B cell (primary cell): Measurements from ENCODE around the gene RABGAP1L.

ENCODE experiments used
- EZH2 ChIP-seq: IDR thresholded peaks from 2 replicates; pipeline ENCODE4 v1.6.1; 2012; ENCODE audit warnings: borderline replicate concordance, low read depth, mild to moderate bottlenecking, moderate library complexity, low read length; ENCODE audit not compliant: insufficient read depth, poor library complexity, severe bottlenecking
- TF ChIP-seq, protein P1 (sequence below): fragments of 200-600 bp; IDR thresholded peaks from one replicate; pipeline ENCODE4 v1.8.0; 2022; ENCODE audit warnings: antibody characterized with exemption, mild to moderate bottlenecking

DNA sequence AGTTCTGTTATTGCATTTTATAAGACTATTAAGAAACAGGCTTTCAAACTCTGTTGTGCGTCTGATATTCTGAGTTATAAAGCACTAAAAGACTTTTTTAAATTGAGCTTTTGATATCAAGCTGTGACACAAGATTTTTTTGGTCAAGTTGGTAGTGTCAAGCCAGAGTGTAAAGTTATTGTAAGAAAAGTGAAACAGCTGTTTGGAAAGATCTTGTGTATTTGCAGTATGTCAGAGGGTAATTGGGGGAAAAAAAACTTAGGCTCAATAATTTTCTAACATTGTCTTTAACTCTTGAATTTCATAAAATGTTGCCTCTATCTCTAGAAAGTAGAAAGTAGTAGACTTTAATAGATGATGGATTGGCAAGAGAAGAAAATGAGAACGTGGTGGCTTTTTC, 844.2 kb downstream of the RABGAP1L start:
- TF ChIP-seq, protein P1, sequence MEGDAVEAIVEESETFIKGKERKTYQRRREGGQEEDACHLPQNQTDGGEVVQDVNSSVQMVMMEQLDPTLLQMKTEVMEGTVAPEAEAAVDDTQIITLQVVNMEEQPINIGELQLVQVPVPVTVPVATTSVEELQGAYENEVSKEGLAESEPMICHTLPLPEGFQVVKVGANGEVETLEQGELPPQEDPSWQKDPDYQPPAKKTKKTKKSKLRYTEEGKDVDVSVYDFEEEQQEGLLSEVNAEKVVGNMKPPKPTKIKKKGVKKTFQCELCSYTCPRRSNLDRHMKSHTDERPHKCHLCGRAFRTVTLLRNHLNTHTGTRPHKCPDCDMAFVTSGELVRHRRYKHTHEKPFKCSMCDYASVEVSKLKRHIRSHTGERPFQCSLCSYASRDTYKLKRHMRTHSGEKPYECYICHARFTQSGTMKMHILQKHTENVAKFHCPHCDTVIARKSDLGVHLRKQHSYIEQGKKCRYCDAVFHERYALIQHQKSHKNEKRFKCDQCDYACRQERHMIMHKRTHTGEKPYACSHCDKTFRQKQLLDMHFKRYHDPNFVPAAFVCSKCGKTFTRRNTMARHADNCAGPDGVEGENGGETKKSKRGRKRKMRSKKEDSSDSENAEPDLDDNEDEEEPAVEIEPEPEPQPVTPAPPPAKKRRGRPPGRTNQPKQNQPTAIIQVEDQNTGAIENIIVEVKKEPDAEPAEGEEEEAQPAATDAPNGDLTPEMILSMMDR, result no peak
- TF ChIP-seq EZH2, result no peak
